ENCODE data around the gene TMEM87A. TPM values are rescaled to one million over a fixed set of nuclear protein-coding genes. Genes with fewer than 3 reads are reported as not detected.
"Not testable (repeated sequence)": the region's sequence is repeated elsewhere in the genome, so short reads cannot be mapped to it uniquely, and the experiment has no call there.

The TMEM87A gene
- total and polyA plus RNA-seq, 2 of the 4 experiments (the other 2 are of a cell fraction) = 16.6 to 45.3 TPM

- Histone ChIP-seq H2AFZ (replicated peaks; ENCODE audit: low read length, poor library complexity) (no peak overlapping the region), H4K5ac (ENCODE audit: low read depth, low read length) (no peak overlapping the region), H3K4me1 (ENCODE audit: control insufficient read depth, insufficient read depth, low read length) (no peaks in the 10 kb centered on the region), H3K9ac (ENCODE audit: low read depth, low read length) (no peak overlapping the region), H4K91ac (ENCODE audit: insufficient read depth, low read depth, low read length) (no peak overlapping the region), H2BK120ac (ENCODE audit: low read depth, low read length) (no peak overlapping the region), H3K79me1 (ENCODE audit: low read depth in 1 of 2, low read length in 2 of 2) (peaks cover 19 to 23% of the 10 kb centered on the region in 2 experiments), H3K36me3 (ENCODE audit: control insufficient read depth, insufficient read depth, low read length) (peaks cover 24% of the 10 kb centered on the region), H3K27me3 (ENCODE audit: control insufficient read depth, insufficient read depth, low read length) (no peaks in the 10 kb centered on the region), H3K23ac (ENCODE audit: low read depth, low read length) (no peak overlapping the region), H4K20me1 (ENCODE audit: insufficient read depth, low read length) (no peaks in the 10 kb centered on the region), H3K4me3 (ENCODE audit: insufficient read depth, low read depth, low read length) (no peak overlapping the region), H3K9me1 (ENCODE audit: insufficient read depth, low read length) (peaks cover under 1% of the 10 kb centered on the region; the same call in 1 of the 2 replicates), H2AK9ac (replicated peaks; ENCODE audit: low read depth, low read length, poor library complexity) (no peak overlapping the region), H3K18ac (ENCODE audit: low read depth, low read length) (no peak overlapping the region), H3K9me3 (ENCODE audit: control insufficient read depth, insufficient read depth, low read length) (no peaks in the 10 kb centered on the region), H3K4me2 (ENCODE audit: low read depth, low read length) (no peak overlapping the region), H3K4ac (ENCODE audit: low read depth, low read length) (no peak overlapping the region), H3K14ac (replicated peaks; ENCODE audit: low read depth, low read length) (no peak overlapping the region), H2BK20ac (ENCODE audit: low read depth, low read length) (no peak overlapping the region), H4K8ac (ENCODE audit: low read depth in 2 of 2, low read length in 2 of 2) (no peak overlapping the region), H3K56ac (ENCODE audit: extremely low read depth, insufficient read depth, low read length) (no peak overlapping the region), H2BK15ac (ENCODE audit: low read depth, low read length) (no peak overlapping the region), H2AK5ac (ENCODE audit: low read depth, low read length) (no peak overlapping the region), H3K27ac (ENCODE audit: insufficient read depth, low read length) (no peak overlapping the region), H2BK5ac (ENCODE audit: low read depth, low read length, poor library complexity, severe bottlenecking) (no peak overlapping the region)
- POLR2A ChIA-PET (ENCODE audit: unreplicated experiment) = no interaction called here
- dilution Hi-C loops (cut with HindIII; ENCODE audit: low sequenced_read_pairs, unreplicated experiment) (no loop called here), intact Hi-C loops (cut with micrococcal nuclease) (no loop called here), in situ Hi-C loops (cut with MboI; ENCODE audit: low sequenced_read_pairs) (no loop called here)
- no peak for ATAC-seq (ENCODE audit: low read depth)
- BruUV-seq (replicated peaks) = no TSS peak
- TF ChIP-seq MAFK (IDR thresholded peaks at IDR 0.05; ENCODE audit: low read depth, low read length) (no peak), CEBPB (IDR thresholded peaks at IDR 0.05; ENCODE audit: low read depth, low read length) (no peak)
- CTCF ChIA-PET = no interaction called here
- DNase-seq = no peak
- no CpG with 5 or more reads among the region's 1 CpG for whole genome bisulfite sequencing, 2 experiments (ENCODE audit: extremely low coverage in 2 of 2, insufficient read length in 1 of 2)
Observed at GRCh38 chr15:42231088-42231487, 42.1 kb downstream of the TMEM87A start.

GRCh38 chr15:42228981-42229380 lies 44.3 kb downstream of the TMEM87A start:
- H3K4ac ChIP-seq (ENCODE audit: low read depth, low read length); H4K91ac ChIP-seq (ENCODE audit: insufficient read depth, low read depth, low read length); H3K9me3 ChIP-seq (ENCODE audit: control insufficient read depth, insufficient read depth, low read length); H3K4me2 ChIP-seq (ENCODE audit: low read depth, low read length); H4K20me1 ChIP-seq (ENCODE audit: insufficient read depth, low read length); H4K8ac ChIP-seq (ENCODE audit: low read depth in 2 of 2, low read length in 2 of 2); H3K23ac ChIP-seq (ENCODE audit: low read depth, low read length); H4K5ac ChIP-seq (ENCODE audit: low read depth, low read length); H2AK5ac ChIP-seq (ENCODE audit: low read depth, low read length); DNase-seq; in situ Hi-C loops (cut with MboI; ENCODE audit: low sequenced_read_pairs); H2AK9ac ChIP-seq (replicated peaks; ENCODE audit: low read depth, low read length, poor library complexity); H3K4me3 ChIP-seq (ENCODE audit: insufficient read depth, low read depth, low read length); H2BK15ac ChIP-seq (ENCODE audit: low read depth, low read length); H3K18ac ChIP-seq (ENCODE audit: low read depth, low read length); BruUV-seq (replicated peaks); H2BK5ac ChIP-seq (ENCODE audit: low read depth, low read length, poor library complexity, severe bottlenecking); H3K27me3 ChIP-seq (ENCODE audit: control insufficient read depth, insufficient read depth, low read length); H3K9me1 ChIP-seq (ENCODE audit: insufficient read depth, low read length); H3K56ac ChIP-seq (ENCODE audit: extremely low read depth, insufficient read depth, low read length); H2AFZ ChIP-seq (replicated peaks; ENCODE audit: low read length, poor library complexity); H2BK120ac ChIP-seq (ENCODE audit: low read depth, low read length); H3K4me1 ChIP-seq (ENCODE audit: control insufficient read depth, insufficient read depth, low read length); POLR2A ChIA-PET (ENCODE audit: unreplicated experiment); H3K27ac ChIP-seq (ENCODE audit: insufficient read depth, low read length); H2BK20ac ChIP-seq (ENCODE audit: low read depth, low read length); H3K14ac ChIP-seq (replicated peaks; ENCODE audit: low read depth, low read length); H3K9ac ChIP-seq (ENCODE audit: low read depth, low read length); ATAC-seq (ENCODE audit: low read depth); dilution Hi-C loops (cut with HindIII; ENCODE audit: low sequenced_read_pairs, unreplicated experiment): not testable (repeated sequence)
- CTCF ChIA-PET = interaction anchor here (0.6 kb wide), 2 partner anchors 43 to 228 kb away, joined by 4 to 7 read pairs; no protein-coding TSS in a partner anchor
- Histone ChIP-seq H3K79me1 (ENCODE audit: low read depth in 1 of 2, low read length in 2 of 2) (peaks cover 15 to 17% of the 10 kb centered on the region in 2 experiments), H3K36me3 (ENCODE audit: control insufficient read depth, insufficient read depth, low read length) (peaks cover 34% of the 10 kb centered on the region)
- intact Hi-C loops (cut with micrococcal nuclease) = loop anchor here (5.0 kb wide), 1 partner anchor 42 kb away; no protein-coding TSS in a partner anchor
- WGBS, 2 experiments (ENCODE audit: extremely low coverage in 2 of 2, insufficient read length in 1 of 2) = 92% methylated on average over 2 of the region's 5 CpGs; no CpG with 5 or more reads in 1 of the 2 experiments

All from IMR-90 (cell line).